GM19468 (cell line): ENCODE measurements around the gene XXYLT1.
A peak's percentile ranks its signal among the peaks of the same experiment; 100 is the strongest.
"Not testable (repeated sequence)": the region's sequence is repeated elsewhere in the genome, so short reads cannot be mapped to it uniquely, and the experiment has no call there.

Experiments
- ATAC-seq: cut with Tn5 transposase; IDR thresholded peaks from one replicate; pipeline ENCODE4 v1.9.1; 2021; ENCODE audit warnings: mild to moderate bottlenecking, moderate library complexity, moderate number of reproducible peaks; ENCODE audit not compliant: unreplicated experiment; ENCODE audit errors: extremely low read depth

Gene XXYLT1

DNA sequence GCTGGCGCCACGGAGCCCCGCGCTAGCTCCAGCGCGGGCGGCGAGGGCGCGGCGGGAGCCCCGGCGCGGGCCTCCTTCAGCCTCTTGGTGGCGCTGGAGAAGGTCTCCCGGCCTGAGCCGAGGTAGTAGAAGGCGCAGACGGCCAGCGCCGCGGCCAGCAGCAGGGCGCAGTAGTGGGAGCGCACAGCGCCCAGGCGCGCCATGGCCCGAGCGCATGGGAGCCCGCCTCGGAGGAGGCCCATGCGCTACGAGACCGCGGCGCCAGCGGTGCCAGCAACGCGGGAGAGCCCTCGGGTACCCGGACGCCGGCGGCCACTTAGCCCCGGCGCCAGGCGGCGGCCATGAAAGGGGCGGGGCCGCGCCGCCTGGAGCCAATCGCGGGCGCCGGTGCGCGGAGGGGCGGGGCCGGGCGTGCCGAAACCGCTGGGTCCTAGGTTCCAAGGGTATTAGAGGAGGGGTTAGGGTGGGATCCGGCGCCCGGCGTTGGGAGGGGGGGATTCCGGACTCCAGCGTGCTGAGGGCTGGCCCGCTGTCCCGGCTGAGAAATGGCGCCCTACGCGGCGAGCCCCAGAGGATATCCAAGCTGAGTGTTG, at the start of gene XXYLT1:
XXYLT1 (minus strand) TSS at position 343 of the 593 bp plus-strand sequence; CDS start at position 242, 101 bp downstream.
- peak; percentile 51 for ATAC-seq

DNA sequence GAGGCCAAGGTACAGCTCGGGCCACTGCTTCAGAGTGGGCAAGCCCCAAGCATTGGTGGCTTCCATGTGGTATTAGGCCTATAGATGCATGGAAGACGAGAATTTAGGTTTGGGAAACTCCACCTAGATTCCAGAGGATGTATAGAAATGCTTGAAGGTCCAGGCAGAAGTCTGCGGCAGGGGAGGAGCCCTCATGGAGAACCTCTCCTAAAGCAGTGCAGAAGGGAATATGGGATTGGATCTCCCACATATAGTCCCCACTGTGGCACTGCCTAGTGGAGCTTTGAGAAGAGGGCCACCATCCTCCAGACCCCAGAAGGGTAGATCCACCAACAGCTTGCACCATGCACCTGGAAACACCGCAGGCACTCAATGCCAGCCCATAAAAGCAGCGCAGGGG, 48.1 kb upstream of the XXYLT1 start:
- no peak for ATAC-seq

DNA sequence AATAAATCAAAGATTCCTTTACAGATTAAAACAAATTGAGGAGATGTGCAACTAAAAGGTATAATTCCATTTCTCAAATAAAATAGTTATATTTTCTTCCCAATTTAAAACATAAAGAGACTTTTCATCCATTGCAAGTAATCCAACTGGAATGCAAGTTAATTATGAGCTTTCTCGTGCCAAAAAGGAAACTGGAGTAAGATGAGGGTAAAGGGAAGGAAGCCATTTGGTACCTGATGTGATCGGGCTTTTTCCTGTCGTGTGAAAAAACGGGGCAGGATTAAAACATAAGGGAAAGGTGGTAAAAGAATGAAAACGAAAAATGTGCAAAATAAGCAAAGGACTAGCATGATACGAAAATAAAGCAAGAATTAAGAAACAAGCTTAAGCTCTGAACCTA, 41.8 kb upstream of the XXYLT1 start:
- no peak for ATAC-seq

- ATAC-seq: no peak
Observed at GRCh38 chr3:195307711-195308110, 36.8 kb upstream of the XXYLT1 start.

DNA sequence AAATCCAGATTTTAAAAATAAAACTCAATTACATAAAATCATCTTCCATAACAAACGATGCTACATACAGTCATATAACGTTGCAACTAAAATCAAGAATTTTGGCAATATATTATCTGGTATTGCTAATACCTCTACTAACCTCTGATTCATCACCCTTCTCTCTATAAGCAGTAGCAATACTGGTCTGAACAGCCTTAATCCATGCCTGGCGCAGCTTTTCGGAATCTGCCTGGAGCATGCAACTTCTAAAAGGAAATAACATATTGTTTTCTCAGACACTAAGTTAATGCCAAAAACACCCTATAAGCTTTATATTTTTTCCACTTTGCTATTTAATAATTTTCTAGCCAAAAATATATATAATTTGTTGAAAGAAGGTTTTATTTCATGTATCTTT, 35.4 kb upstream of the XXYLT1 start:
- ATAC-seq: no peak

- ATAC-seq: no peak
Observed at GRCh38 chr3:195302431-195302830, 31.5 kb upstream of the XXYLT1 start.

DNA sequence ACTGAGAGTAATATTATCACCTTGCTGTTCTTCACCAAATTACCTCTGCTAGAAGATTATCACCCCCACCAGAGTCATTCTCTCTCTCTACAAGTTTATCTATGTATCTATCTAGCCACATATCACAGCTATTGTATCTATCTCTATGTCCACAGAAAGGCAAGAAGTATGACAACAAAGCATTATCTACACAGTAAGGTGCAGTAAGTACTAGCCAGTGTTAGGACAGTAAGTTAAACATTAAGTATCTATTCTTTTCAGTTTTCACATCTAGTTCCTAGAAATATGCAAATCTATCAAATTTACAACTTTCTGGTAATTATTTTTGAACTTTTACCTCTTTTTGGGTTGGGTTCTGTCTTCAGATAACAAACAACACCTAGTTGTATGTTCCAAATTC, 26.5 kb upstream of the XXYLT1 start:
- ATAC-seq: no peak

DNA sequence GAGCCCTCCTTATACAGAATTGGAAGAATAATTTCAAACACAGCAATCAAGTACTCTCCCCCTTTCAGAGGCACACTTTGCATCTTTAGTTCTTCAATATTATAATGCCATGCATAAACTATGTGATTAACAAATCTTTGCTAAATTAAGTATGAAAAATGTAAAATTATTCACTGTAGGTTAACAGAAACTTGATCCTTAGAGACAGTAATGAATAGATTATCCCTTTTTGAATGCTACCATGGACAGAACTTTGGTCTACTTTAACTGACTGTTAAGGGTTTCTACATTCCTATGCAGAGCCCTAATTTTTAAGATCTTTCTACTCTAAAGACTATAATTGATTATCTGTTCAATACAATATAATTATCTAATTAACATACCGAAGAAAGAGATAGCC, 25.7 kb upstream of the XXYLT1 start:
- no peak for ATAC-seq

GRCh38 chr3:195291121-195291520, 20.2 kb upstream of the XXYLT1 start:
- ATAC-seq: no peak

DNA sequence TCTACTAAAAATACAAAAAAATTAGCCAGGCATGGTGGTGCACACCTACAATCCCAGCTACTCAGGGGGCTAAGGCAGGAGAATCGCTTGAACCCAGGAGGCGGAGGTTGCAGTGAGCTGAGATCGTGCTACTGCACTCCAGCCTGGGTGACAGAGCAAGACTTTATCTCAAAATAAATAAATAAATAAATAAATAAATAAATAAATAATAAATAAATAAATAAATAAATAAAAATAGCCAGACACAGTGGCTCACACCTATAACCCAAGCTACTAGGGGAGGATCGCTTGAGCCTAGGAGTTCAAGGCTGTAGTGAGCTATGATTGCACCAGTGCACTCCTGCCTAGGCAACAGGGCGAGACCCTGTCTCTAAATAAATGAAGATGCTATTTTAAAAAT, 19.7 kb upstream of the XXYLT1 start:
- not testable (repeated sequence) for ATAC-seq

- ATAC-seq: no peak
Observed at GRCh38 chr3:195286115-195286872, 15.3 kb upstream of the XXYLT1 start.

DNA sequence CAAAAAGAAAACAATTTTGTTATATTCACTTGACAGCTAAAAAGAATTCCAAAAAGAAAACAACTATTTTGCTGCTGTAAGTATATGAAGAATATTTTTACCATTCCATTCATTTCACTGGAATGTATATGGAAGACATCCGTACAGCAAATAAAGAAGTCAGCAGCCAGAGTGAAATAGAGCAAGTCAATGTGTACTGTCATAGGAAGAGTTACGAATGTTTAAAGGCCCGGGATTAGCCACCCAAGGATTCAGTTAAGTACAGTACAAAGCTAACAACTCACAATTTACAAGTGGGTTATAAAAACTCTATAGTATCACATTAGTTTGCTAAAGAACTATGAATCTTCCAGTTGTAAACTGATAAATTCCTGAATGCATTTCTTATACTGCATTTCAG, 14.4 kb upstream of the XXYLT1 start:
- ATAC-seq: no peak

DNA sequence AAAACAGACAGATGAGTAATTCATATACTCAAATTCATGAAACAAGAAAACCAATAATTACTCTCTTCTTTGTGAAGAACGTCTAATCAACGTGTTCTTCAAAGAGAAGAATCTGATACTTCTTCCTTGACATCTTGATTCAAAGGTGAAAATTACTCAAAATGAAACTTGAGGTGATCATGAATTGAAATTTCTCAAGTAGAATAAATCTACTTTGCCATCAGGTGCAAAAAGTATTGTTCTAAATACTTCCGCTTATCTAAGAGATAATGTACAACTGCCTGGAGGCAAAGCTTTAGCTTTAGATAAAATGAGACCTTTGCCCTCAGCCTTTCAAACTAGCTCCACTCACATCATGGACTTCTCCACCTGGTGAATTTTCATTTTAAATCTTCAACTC, 13.9 kb upstream of the XXYLT1 start:
- ATAC-seq: no peak

DNA sequence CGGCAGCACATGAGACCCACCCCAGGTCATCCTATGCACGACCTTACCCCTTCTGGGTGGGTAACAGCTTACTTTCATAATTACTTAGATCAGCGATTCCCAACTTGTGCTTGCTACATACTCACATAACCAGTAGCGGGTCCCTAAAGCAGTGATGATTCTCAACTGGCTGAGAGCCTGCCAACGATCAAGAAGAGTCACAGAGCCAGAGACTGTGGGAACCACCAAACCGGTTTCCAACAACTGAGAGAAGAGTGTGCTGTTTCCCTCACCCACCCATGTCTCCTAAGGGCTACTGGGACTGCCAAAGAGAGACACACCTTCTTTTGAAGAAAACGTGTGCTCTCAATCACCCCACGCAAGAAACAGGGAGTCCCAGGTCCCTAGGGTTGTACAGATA, 12.0 kb upstream of the XXYLT1 start:
- no peak for ATAC-seq

- no peak for ATAC-seq
Observed at GRCh38 chr3:195274259-195274966, 3.5 kb upstream of the XXYLT1 start.

DNA sequence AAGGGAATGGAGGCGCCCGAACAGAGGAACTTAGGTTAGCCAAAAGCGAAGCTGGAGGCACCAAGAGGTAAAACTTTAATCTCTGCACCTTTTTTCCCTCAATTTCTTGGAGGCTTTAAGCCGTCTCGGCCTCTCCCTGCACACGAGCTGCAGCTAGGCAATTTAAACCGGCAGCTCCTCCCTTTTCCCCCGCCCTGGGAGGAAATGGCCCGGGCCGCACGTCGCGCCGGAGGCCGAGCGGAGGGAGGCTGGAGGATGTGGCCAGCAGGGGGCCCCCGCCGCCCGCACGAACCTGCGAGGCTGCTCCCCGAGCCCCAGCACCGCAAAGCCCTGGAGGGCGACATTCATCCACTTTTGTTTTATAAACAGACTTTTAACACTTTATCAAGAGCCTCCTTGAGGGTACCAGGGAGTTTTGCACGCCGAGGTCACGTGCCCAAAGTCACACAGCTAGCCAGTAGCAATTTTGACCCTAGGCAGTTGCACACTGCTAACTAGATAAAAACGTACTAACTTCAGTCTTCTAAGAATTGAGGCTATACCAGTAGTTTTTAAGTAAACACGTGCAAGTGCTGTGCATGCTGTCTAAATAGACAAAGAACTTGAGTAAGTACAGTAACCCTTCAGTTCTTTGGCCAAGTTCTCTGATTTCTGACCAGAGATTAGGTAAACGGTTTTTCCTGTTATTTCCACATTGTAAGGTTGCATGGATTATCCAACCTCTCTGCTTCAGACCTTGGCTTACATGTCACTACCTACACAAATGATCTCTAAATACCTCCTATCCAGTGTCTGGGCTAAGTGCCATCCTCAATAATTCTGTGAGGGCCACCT, 668 bp upstream of the XXYLT1 start:
- peak; percentile 28 for ATAC-seq

DNA sequence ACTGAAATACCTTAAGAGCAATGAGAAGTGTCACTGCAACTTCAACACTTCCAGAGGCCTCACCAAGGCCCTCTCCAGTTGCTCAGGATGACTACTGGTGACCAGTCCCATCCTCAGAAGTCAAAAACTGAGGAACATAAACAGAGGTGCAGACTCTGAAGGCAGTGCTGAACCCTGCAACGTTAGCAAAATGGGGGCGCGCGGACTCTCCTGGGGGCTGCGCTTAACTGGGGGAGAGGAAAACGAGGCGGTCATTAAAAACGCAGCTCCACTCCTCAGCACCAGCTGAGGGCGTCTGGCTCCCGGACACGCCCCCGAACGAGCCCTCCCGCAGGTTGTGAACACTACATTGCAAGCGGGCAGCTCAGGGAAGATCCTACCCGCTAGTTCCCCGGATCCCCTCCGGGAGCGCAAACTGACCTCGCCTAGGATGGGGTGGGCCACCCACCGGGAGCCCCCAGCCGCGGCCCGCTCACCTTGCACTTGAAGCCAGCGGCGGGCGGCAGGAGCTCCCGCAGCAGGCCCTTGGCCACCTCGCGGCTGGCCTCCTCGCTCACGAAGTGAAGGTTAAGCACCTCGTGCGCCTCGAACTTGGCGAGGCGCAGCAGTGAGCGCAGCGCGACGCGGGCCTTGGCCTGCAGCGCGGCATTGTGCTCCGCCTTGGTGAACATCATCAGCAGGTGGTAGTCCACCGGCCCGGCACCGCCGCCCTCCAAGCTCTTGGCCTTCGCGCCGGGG, 711 bp downstream of the XXYLT1 start:
- ATAC-seq: no peak

DNA sequence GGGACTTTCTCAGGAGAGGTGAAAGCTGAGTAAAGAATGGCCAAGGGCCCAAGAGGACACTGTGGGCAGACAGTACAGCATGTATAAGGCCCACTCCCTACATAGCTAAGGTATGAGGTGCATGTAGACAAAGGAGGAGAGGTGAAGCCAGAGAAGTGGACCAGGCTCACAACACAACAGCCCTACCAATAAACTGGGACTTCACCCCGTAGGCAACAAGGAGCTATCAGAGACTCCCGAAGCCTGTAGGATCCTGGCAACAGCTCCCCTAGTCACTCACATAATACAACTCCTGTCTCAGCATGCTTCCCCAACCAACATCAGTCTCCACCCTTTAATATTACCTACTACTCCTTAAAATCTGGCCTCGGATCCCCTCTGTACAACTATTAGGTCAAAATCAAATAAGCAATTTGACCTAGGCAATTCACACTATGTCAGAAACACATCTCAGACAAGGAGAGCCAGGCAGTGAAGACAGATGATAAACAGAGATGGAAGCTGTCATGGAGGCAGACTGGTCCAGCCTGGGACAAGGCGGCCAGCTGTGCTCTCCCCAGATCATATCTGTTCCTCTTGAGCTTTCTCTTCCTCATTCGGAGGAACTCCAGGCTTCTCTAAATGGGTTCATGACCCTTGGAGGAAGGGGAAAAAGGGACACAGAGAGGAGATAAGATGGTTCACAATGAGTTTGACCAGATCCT, 1.4 kb downstream of the XXYLT1 start:
- no peak for ATAC-seq

- ATAC-seq: no peak
Observed at GRCh38 chr3:195268576-195269309, 2.2 kb downstream of the XXYLT1 start.
